Renal cortical epithelial cell (primary cell): ENCODE results near the gene LNX1. TPM values are rescaled to one million over a fixed set of nuclear protein-coding genes. Genes with fewer than 3 reads are reported as not detected.
A peak's percentile ranks its signal among the peaks of the same experiment; 100 is the strongest.

Source experiments
- DNase-seq: peaks from one replicate; pipeline ENCODE4 v3.0.0-alpha.2; 2011; ENCODE audit warnings: low read depth
- total RNA-seq: library from RNA; depleted of rRNA; stranded (reverse); fragments of >200 nt; gene quantifications from 2 replicates; pipeline ENCODE4 v1.2.3, GENCODE V29; 2014

The LNX1 gene
- total RNA-seq, 1 donor from 2014 or later = 6.4 TPM

- no peak for DNase-seq
Measured at GRCh38 chr4:53573696-53574095, 17.6 kb downstream of the LNX1 start.

GRCh38 chr4:53572600-53572994 lies 18.7 kb downstream of the LNX1 start:
- DNase-seq = no peak

- DNase-seq = no peak
Measured at GRCh38 chr4:53571936-53572599, 19.2 kb downstream of the LNX1 start.

- peak; percentile 39 for DNase-seq
Measured at GRCh38 chr4:53563824-53564223, 27.5 kb downstream of the LNX1 start.

GRCh38 chr4:53562409-53562808 lies 28.9 kb downstream of the LNX1 start:
- no peak for DNase-seq

- DNase-seq = no peak
Measured at GRCh38 chr4:53559021-53559620, 32.2 kb downstream of the LNX1 start.

GRCh38 chr4:53558065-53558801 lies 33.1 kb downstream of the LNX1 start:
- peak; percentile 68 for DNase-seq

- DNase-seq = no peak
Measured at GRCh38 chr4:53557669-53558064, 33.6 kb downstream of the LNX1 start.

GRCh38 chr4:53556651-53557050 lies 34.6 kb downstream of the LNX1 start:
- DNase-seq = no peak

GRCh38 chr4:53553486-53554210 lies 37.6 kb downstream of the LNX1 start:
- no peak for DNase-seq

- no peak for DNase-seq
Measured at GRCh38 chr4:53552711-53553110, 38.6 kb downstream of the LNX1 start.

- DNase-seq = no peak
Measured at GRCh38 chr4:53551958-53552357, 39.3 kb downstream of the LNX1 start.

- no peak for DNase-seq
Measured at GRCh38 chr4:53551281-53551864, 39.9 kb downstream of the LNX1 start.

GRCh38 chr4:53548662-53549061 lies 42.6 kb downstream of the LNX1 start:
- no peak for DNase-seq

GRCh38 chr4:53547983-53548382 lies 43.3 kb downstream of the LNX1 start:
- no peak for DNase-seq

GRCh38 chr4:53545942-53546581 lies 45.2 kb downstream of the LNX1 start:
- no peak for DNase-seq

- no peak for DNase-seq
Measured at GRCh38 chr4:53545273-53545672, 46.0 kb downstream of the LNX1 start.

GRCh38 chr4:53543561-53543960 lies 47.7 kb downstream of the LNX1 start:
- no peak for DNase-seq

GRCh38 chr4:53541577-53542206 lies 49.6 kb downstream of the LNX1 start:
- DNase-seq = peak; percentile 93

GRCh38 chr4:53538756-53539155 lies 52.5 kb downstream of the LNX1 start:
- DNase-seq = no peak

GRCh38 chr4:53537606-53538005 lies 53.7 kb downstream of the LNX1 start:
- DNase-seq = peak; percentile 33
